Measurements from ENCODE around the gene SMIM26.
"Not testable (repeated sequence)": the region's sequence is repeated elsewhere in the genome, so short reads cannot be mapped to it uniquely, and the experiment has no call there.

SMIM26 gene, protein sequence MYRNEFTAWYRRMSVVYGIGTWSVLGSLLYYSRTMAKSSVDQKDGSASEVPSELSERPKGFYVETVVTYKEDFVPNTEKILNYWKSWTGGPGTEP

GRCh38 chr20:18566892-18567738 is at the start of gene SMIM26:
Gene SMIM26, plus strand, starts transcription at chr20:18567432. Its CDS starts 47 bp downstream, at chr20:18567479.
- peak; percentile 95 for DNase-seq

GRCh38 chr20:18522066-18522465 is 45.2 kb upstream of the SMIM26 start:
- DNase-seq = not testable (repeated sequence)

DNA sequence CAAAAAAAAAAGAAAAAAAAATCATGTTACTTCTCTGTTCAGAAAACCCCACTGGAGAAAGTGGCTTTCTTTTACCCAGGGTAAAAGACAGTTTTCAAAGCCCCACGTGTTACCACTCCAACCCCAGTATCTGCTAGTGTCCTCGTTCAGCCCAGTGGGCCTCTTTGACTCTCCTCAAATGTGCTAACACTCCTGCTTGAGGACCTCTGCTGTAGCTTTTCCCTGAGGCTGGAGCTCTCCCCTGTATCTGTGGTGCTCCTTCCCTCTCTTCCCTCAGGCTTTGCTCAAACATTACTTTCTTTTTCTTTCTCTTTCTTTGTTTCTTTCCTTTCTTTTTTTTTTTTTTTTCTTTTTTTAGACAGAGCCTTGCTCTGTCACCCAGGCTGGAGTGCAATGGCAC is 44.2 kb upstream of the SMIM26 start:
- no peak for DNase-seq

- no peak for DNase-seq
These were observed 42.6 kb upstream of the SMIM26 start for GRCh38 chr20:18524646-18525045.

DNA sequence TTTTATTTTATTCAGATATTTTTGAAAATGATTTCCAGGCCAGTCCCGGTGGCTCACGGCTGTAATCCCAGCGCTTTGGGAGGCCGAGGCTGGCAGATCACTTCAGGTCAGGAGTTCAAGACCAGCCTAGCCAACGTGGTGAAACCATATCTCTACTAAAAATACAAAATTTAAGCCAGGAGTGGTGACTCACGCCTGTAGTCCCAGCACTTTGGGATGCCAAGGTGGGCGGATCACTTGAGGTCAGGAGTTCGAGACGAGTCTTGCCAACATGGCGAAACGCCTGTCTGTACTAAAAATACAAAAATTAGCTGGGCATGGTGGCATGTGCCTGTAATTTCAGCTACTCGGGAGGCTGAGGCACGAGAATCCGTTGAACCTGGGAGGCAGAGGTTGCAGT is 40.5 kb upstream of the SMIM26 start:
- DNase-seq = not testable (repeated sequence)

GRCh38 chr20:18527339-18527738 is 39.9 kb upstream of the SMIM26 start:
- no peak for DNase-seq

- no peak for DNase-seq
These were observed 39.4 kb upstream of the SMIM26 start for GRCh38 chr20:18527836-18528235.

DNA sequence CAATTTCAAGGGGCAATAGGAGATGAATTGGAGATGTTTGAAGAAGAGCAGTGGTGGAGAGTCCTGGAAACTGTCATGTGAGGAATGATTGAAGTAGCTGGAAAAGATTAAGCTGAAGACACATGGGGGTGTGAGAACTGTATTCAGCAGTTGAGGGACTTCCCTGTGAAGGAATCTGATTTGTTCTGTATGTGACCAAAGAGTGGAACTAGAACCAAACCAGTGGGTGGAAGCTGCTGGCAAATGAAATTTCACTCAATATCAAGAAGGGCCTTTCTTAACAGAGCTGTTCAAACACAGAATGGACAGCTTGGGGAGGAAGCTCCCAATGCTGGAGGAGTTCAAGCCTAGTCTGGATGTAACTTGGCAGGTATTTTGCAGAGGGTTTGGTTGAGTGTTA is 38.2 kb upstream of the SMIM26 start:
- no peak for DNase-seq

- no peak for DNase-seq
These were observed 34.6 kb upstream of the SMIM26 start for GRCh38 chr20:18532626-18533025.

- DNase-seq = no peak
These were observed 33.7 kb upstream of the SMIM26 start for GRCh38 chr20:18533491-18533890.

DNA sequence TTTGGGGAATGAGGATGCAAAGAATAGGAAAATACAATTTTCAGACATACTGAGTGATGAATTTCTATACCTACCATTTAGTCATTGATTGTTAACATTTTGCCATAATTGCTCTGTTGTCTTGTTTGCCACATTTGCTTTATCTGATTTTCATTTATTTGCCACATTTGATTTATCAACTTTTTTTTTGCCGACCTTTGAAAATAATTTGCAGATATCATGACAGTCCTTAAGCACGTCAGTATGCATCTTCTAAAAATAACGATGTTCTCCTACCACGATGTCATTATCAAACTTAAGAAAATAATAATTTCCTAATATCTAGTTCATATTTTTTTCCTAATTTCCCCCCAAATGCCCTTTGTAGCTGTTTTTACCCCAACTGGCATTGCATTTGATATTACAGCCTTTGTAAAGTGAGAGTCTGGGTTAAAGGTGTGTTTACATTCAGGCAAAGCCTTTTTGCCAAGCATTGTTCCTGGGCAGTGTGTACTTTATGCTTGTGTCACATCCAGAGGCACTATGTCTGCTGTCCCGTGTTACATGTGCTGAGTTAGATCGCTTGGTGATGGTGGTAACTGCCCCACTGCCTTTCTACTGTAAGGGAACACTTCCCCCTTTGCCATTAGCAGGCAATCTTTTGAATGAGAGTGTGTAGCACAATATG is 33.1 kb upstream of the SMIM26 start:
- DNase-seq = no peak

DNA sequence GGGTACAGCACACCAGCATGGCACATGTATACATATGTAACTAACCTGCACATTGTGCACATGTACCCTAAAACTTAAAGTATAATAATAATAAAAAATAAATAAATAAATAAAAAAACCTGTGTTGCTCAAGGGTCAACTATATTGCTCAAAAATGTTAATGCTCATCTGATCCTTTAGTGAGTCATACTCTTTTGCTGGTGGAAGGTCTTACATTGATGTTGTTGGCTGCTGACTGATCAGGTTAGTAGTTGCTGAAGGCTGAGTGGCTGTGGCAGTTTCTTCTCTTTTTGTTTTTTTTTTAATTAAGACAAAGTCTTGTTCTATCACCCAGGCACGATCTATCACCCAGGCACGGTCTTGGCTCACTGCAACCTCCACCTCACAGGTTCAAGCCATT is 29.6 kb upstream of the SMIM26 start:
- DNase-seq = no peak

DNA sequence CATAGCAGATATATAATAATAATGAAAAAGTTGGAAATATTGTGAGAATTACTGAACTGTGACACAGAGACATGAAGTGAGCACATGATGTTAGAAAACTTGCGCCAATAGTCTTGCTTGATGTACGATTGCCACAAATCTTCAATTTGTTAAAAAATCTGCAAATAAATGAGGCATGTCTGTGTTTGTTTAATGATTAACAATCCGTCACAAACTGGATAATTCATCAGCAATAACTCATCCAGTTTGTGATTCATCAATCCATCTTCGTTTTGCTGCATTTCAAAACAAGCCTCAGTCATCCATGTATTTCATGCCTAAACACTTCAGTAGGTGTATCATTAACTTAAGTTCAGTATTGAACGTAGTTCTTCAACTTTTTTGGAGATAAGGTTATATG is 25.5 kb upstream of the SMIM26 start:
- DNase-seq = no peak

DNA sequence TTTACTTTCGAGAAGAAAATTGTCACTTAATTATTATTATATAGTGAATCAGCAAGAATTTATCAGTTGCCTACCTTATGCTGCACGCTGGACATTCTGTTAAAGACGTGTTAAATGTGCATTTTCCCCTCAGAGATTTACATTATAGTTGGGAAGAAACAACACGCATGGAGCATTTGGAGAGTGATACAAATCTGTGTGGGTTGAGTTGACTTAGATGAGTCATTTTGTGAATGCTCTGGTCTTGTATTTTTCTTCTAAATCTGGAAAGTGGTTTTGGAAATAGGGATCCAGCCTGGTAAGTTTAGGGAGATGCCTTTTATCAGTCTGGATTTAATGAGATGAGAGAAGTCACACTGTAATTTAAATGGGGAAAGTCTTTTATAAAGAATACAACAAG is 24.0 kb upstream of the SMIM26 start:
- no peak for DNase-seq

- DNase-seq = no peak
These were observed 23.3 kb upstream of the SMIM26 start for GRCh38 chr20:18543932-18544331.

DNA sequence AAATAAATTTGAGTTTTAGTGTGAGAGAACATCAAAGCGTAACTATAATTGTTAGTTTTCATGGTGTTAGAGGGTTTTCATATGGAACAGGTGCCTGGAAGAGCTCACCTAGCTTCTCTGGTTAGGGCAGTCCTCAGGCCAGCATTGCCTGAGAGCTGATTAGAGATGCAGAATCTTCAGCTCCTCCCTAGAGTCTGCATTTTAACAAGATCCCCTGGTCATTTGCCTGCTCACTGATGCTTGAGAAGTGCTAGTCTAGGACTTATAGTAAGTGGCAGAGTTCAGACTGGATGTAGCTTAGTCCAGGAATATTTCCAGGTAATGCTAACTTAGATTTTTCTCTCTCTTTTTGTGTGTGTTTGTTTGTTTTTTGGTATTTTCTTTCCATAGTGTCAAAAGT is 21.7 kb upstream of the SMIM26 start:
- DNase-seq = no peak

- DNase-seq = no peak
These were observed 18.8 kb upstream of the SMIM26 start for GRCh38 chr20:18548465-18548864.

DNA sequence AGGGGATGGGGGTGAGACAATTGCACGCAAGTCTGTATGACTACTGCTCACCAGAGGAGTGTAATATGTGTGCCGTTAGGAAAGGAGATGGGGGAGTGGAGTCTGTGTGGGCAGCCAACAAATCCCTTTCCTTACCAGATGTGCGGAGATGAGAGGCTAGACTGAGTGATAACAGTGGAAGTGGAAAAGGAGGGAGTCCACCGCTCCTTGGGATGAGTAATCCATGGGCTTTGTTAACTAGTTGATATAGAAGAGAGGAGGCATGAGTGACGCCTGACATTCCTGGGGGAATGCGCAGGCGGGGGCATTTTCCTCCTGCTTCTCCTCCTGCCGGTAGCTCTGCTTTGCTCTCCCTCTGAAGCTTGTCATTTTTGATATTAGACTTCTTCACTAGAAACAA is 13.5 kb upstream of the SMIM26 start:
- no peak for DNase-seq

DNA sequence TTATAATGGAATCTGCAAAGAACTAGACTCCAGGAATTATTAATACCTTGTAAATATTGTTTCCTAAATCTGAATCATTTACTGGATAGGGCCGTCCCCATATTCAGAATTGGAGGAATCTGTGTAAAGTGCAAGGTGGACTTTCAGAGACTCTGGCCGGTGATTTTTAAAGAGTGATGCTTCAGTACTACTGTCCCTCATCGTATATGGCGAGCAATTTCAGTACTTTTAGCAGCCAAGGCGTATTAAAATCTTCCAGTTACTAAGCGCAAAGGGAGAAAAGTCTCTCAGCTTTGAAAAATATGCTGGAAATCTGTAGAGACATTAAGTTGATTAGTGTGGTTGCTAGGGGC is 483 bp downstream of the SMIM26 start:
- DNase-seq = no peak

DNA sequence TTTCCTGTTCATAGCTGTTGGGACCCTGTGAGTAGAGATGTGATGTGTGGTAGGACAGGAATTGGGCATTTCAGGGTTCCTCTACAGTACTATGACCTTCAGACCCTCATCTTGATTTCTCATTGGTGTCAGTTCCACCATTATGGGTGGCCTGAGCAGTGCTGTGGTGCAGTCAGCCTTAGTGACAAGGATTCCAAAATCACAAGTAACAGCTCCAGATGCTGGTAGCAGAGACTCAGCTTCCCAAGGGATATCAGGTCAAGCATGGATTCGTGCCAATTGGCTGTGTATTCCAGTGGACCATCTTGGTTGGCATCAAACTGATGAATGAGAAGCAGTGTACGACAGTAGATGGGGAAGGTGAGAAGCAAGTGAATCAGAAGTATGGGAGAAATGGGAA is 3.8 kb downstream of the SMIM26 start:
- DNase-seq = no peak

- no peak for DNase-seq
These were observed 4.3 kb downstream of the SMIM26 start for GRCh38 chr20:18571578-18571977.

- DNase-seq = no peak
These were observed 10.7 kb downstream of the SMIM26 start for GRCh38 chr20:18577942-18578341.

DNA sequence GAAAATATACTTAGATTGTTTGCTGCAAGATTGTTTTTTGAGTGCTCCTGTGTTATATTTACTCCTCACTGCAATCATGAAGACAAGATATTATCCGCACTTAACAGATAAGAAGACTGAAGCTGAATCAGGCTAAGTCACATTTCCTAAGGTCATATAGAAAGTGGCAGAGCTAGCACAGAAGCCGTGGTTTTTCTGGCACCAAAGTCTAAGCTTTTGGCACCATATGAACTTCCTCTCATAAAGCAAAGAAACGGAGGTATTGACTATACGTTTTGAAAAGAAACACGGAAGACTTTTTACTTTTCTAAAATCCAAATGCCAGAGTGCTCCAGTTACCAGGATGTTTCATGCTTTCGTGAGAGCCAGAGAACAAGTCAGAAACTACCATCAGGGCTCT is 11.3 kb downstream of the SMIM26 start:
- DNase-seq = no peak

- no peak for DNase-seq
These were observed 12.8 kb downstream of the SMIM26 start for GRCh38 chr20:18580012-18580411.
